ENCODE data around the gene CHMP6.

Gene CHMP6

GRCh38 chr17:80961541-80962330 is 29.9 kb upstream of the CHMP6 start:
- no peaks in the 10 kb centered on the region for H3K4me1 ChIP-seq (ENCODE audit: insufficient read depth, low read length, poor library complexity, severe bottlenecking)
- H3K9me3 ChIP-seq (ENCODE audit: insufficient read depth, low read depth, low read length): no peaks in the 10 kb centered on the region
- no peak overlapping the region for H3K9ac ChIP-seq (ENCODE audit: low read depth, low read length, poor library complexity, severe bottlenecking)
- H2AFZ ChIP-seq (ENCODE audit: low read length): no peak overlapping the region
- no peaks in the 10 kb centered on the region for H3K9me2 ChIP-seq (replicated peaks; ENCODE audit: low read depth, low read length)
- no peak overlapping the region for H3K4me3 ChIP-seq (ENCODE audit: low read length, poor library complexity, severe bottlenecking)
- no peak for TF ChIP-seq EZH2phosphoT487 (IDR thresholded peaks at IDR 0.05; ENCODE audit: borderline replicate concordance)
- TF ChIP-seq, protein P1, sequence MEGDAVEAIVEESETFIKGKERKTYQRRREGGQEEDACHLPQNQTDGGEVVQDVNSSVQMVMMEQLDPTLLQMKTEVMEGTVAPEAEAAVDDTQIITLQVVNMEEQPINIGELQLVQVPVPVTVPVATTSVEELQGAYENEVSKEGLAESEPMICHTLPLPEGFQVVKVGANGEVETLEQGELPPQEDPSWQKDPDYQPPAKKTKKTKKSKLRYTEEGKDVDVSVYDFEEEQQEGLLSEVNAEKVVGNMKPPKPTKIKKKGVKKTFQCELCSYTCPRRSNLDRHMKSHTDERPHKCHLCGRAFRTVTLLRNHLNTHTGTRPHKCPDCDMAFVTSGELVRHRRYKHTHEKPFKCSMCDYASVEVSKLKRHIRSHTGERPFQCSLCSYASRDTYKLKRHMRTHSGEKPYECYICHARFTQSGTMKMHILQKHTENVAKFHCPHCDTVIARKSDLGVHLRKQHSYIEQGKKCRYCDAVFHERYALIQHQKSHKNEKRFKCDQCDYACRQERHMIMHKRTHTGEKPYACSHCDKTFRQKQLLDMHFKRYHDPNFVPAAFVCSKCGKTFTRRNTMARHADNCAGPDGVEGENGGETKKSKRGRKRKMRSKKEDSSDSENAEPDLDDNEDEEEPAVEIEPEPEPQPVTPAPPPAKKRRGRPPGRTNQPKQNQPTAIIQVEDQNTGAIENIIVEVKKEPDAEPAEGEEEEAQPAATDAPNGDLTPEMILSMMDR (conservative IDR thresholded peaks at IDR 0.05; ENCODE audit: low read length): no peak
- no peak overlapping the region for H3K4me2 ChIP-seq (ENCODE audit: low read depth, low read length, poor library complexity, severe bottlenecking)
- H4K20me1 ChIP-seq (ENCODE audit: insufficient read depth, low read length, poor library complexity, severe bottlenecking): no peaks in the 10 kb centered on the region
- H3K27me3 ChIP-seq (ENCODE audit: insufficient read depth, low read length, poor library complexity, severe bottlenecking): no peaks in the 10 kb centered on the region
- H3F3A ChIP-seq (ENCODE audit: low read depth): no peaks in the 10 kb centered on the region
- H3K79me2 ChIP-seq (ENCODE audit: insufficient read depth, low read length): no peaks in the 10 kb centered on the region
- no peaks in the 10 kb centered on the region for H3K36me3 ChIP-seq (ENCODE audit: insufficient read depth, low read length)

- no peak for TF ChIP-seq EZH2phosphoT487 (IDR thresholded peaks at IDR 0.05; ENCODE audit: borderline replicate concordance)
- TF ChIP-seq, protein P1 (conservative IDR thresholded peaks at IDR 0.05; ENCODE audit: low read length): no peak
- Histone ChIP-seq H2AFZ (ENCODE audit: low read length) (no peak overlapping the region), H3K9me3 (ENCODE audit: insufficient read depth, low read depth, low read length) (no peaks in the 10 kb centered on the region), H3K9ac (ENCODE audit: low read depth, low read length, poor library complexity, severe bottlenecking) (no peak overlapping the region), H3K27me3 (ENCODE audit: insufficient read depth, low read length, poor library complexity, severe bottlenecking) (no peaks in the 10 kb centered on the region), H3K36me3 (ENCODE audit: insufficient read depth, low read length) (no peaks in the 10 kb centered on the region), H3F3A (ENCODE audit: low read depth) (no peaks in the 10 kb centered on the region), H3K4me2 (ENCODE audit: low read depth, low read length, poor library complexity, severe bottlenecking) (no peak overlapping the region), H3K4me1 (ENCODE audit: insufficient read depth, low read length, poor library complexity, severe bottlenecking) (no peaks in the 10 kb centered on the region), H3K4me3 (ENCODE audit: low read length, poor library complexity, severe bottlenecking) (no peak overlapping the region), H3K9me2 (replicated peaks; ENCODE audit: low read depth, low read length) (no peaks in the 10 kb centered on the region), H3K79me2 (ENCODE audit: insufficient read depth, low read length) (no peaks in the 10 kb centered on the region), H4K20me1 (ENCODE audit: insufficient read depth, low read length, poor library complexity, severe bottlenecking) (no peaks in the 10 kb centered on the region)
These were observed 29.0 kb upstream of the CHMP6 start for GRCh38 chr17:80962356-80963329.

- no peak overlapping the region for H3K4me3 ChIP-seq (ENCODE audit: low read length, poor library complexity, severe bottlenecking)
- no peak overlapping the region for H3K9ac ChIP-seq (ENCODE audit: low read depth, low read length, poor library complexity, severe bottlenecking)
- no peaks in the 10 kb centered on the region for H3F3A ChIP-seq (ENCODE audit: low read depth)
- H3K27me3 ChIP-seq (ENCODE audit: insufficient read depth, low read length, poor library complexity, severe bottlenecking): no peaks in the 10 kb centered on the region
- no peaks in the 10 kb centered on the region for H3K4me1 ChIP-seq (ENCODE audit: insufficient read depth, low read length, poor library complexity, severe bottlenecking)
- no peaks in the 10 kb centered on the region for H3K9me3 ChIP-seq (ENCODE audit: insufficient read depth, low read depth, low read length)
- no peaks in the 10 kb centered on the region for H3K36me3 ChIP-seq (ENCODE audit: insufficient read depth, low read length)
- H3K4me2 ChIP-seq (ENCODE audit: low read depth, low read length, poor library complexity, severe bottlenecking): no peak overlapping the region
- H3K79me2 ChIP-seq (ENCODE audit: insufficient read depth, low read length): no peaks in the 10 kb centered on the region
- H3K9me2 ChIP-seq (replicated peaks; ENCODE audit: low read depth, low read length): no peaks in the 10 kb centered on the region
- H4K20me1 ChIP-seq (ENCODE audit: insufficient read depth, low read length, poor library complexity, severe bottlenecking): no peaks in the 10 kb centered on the region
- TF ChIP-seq EZH2phosphoT487 (IDR thresholded peaks at IDR 0.05; ENCODE audit: borderline replicate concordance): no peak
- TF ChIP-seq, protein P1 (conservative IDR thresholded peaks at IDR 0.05; ENCODE audit: low read length): no peak
- no peak overlapping the region for H2AFZ ChIP-seq (ENCODE audit: low read length)
These were observed 27.7 kb upstream of the CHMP6 start for GRCh38 chr17:80963812-80964543.
